Measurements from ENCODE around the gene NEK5.
"Not testable (repeated sequence)": the region's sequence is repeated elsewhere in the genome, so short reads cannot be mapped to it uniquely, and the experiment has no call there.

NEK5 gene

DNA sequence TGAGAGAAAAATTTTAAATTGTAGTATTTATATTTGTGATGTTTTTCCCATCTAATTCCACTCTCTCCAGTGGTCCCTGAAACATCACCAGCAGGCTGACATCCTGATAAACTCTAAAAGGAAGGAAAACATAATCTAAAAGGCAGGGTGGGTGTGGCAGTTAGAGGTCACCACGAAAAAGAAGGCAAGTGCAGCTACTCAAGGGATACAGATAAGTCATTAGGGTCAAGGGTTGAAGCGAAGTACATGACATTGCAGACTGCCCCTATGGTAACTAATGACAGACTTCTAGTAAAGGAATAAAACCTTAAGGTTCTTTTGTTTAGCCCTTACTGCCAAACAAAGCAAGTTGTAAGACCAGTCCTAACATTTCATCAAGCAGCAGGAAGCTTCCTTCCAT, 36.5 kb upstream of the NEK5 start:
- H3K4me3 ChIP-seq (ENCODE audit: control insufficient read depth, low read depth, low read length): no peak overlapping the region
- TF ChIP-seq, protein P1, sequence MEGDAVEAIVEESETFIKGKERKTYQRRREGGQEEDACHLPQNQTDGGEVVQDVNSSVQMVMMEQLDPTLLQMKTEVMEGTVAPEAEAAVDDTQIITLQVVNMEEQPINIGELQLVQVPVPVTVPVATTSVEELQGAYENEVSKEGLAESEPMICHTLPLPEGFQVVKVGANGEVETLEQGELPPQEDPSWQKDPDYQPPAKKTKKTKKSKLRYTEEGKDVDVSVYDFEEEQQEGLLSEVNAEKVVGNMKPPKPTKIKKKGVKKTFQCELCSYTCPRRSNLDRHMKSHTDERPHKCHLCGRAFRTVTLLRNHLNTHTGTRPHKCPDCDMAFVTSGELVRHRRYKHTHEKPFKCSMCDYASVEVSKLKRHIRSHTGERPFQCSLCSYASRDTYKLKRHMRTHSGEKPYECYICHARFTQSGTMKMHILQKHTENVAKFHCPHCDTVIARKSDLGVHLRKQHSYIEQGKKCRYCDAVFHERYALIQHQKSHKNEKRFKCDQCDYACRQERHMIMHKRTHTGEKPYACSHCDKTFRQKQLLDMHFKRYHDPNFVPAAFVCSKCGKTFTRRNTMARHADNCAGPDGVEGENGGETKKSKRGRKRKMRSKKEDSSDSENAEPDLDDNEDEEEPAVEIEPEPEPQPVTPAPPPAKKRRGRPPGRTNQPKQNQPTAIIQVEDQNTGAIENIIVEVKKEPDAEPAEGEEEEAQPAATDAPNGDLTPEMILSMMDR (IDR thresholded peaks at IDR 0.05; ENCODE audit: control insufficient read depth, insufficient read depth, low read depth, low read length, missing control alignments): no peak
- DNase-seq (ENCODE audit: low read depth): no peak

DNA sequence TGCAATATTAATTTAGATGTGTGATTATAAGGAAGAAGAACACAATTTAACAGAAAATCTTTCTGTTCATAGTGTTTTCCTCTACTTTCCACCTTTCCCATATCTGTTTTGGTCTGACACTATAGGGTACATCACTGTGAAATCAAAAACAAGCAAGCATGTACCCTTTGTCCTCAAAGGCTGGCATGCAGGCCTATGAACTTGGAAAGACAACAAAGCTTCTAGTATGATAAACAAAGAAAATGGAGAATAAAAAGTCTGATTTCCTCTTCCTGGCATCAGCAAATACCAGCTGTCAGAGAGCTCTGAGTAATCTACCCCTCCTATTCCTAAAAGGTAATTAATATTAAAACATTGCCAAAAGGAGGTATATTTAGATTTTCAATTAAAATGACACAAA, 36.1 kb upstream of the NEK5 start:
- no peak for DNase-seq (ENCODE audit: low read depth)
- TF ChIP-seq, protein P1 (IDR thresholded peaks at IDR 0.05; ENCODE audit: control insufficient read depth, insufficient read depth, low read depth, low read length, missing control alignments): no peak
- no peak overlapping the region for H3K4me3 ChIP-seq (ENCODE audit: control insufficient read depth, low read depth, low read length)

DNA sequence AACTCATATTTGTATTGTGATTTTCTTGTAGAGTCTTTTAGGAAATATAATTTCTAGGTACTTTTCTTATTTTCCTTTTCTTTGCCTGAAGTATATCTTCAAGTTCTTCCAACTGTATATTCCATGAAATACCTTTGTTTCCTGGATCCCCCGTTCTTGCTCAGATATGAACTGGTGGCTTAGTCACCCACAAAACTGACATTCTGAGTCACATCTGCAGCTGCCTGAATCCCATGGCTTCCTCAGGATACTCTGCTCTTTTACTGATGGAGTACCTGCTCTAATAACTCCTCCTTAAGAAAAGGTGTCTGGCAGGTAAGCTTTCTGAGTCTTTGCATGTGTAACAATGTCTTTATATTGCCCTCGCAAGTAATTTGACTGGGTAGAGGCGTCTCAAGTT, 35.0 kb upstream of the NEK5 start:
- not testable (repeated sequence) for DNase-seq (ENCODE audit: low read depth)

DNA sequence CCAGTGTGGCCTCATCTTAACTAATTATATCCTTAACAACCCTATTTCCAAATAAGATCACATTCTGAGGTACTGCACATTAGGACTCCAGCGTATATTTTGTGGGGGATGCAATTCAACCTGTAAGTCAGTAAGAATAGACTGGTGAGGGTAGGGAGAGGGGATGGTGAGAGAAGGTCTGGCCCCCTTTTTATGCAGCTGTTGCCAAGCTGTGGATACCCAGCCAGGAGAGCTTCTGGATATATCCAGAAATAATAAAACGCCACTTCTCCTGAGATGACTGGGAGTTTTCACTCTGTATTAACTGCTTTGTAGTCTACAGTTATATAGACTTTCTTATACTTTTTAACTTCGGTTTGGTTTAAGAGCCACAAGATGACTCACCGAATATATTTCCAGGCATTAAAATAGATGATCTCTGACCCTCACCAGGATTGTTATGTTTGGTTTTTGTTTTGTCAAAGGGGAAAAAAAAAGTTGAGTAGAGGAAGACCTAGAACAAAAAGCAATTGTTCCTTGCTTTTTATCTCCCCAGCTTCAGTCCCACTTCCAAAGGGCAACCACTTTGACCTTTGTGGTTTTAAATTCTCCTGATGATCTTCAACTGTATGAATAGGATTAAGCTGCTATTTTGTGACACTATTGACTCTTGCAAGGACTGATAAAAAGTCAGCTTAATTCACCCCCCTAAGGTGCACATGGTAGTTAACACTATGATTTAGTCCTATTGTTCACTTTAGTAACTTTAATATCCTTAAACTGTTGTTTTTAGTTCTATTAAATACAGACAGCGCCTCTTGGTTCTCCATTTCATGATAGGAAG, 33.6 kb upstream of the NEK5 start:
- no peak for DNase-seq (ENCODE audit: low read depth)
- TF ChIP-seq, protein P1 (IDR thresholded peaks at IDR 0.05; ENCODE audit: control insufficient read depth, insufficient read depth, low read depth, low read length, missing control alignments): no peak
- H3K4me3 ChIP-seq (ENCODE audit: control insufficient read depth, low read depth, low read length): no peak overlapping the region

More for the DNA sequence above, 35.0 kb upstream of the NEK5 start:
- not testable (repeated sequence) for H3K4me3 ChIP-seq (ENCODE audit: control insufficient read depth, low read depth, low read length)

DNA sequence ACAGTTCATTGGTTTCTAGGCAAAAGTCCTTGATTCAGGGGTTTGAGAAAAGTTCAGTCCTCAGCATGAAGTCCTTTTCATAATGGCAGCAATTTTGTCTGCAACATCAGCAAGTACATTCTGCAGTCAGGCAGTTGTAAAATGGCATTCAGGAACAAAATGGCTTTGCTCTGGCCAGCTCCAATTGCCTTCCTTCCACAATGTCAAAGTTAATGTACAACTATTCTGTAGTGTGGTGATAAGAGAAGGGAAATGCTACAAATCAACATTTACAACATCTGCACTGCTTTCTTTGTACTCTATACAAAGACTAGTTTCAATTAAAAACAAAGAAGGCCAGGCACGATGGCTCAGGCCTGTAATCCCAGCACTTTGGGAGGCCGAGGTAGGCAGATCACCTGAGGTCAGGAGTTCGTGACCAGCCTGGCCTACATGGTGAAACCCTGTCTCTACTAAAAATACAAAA, 32.3 kb upstream of the NEK5 start:
- no peak overlapping the region for H3K4me3 ChIP-seq (ENCODE audit: control insufficient read depth, low read depth, low read length)
- DNase-seq (ENCODE audit: low read depth): no peak
- TF ChIP-seq, protein P1 (IDR thresholded peaks at IDR 0.05; ENCODE audit: control insufficient read depth, insufficient read depth, low read depth, low read length, missing control alignments): no peak

DNA sequence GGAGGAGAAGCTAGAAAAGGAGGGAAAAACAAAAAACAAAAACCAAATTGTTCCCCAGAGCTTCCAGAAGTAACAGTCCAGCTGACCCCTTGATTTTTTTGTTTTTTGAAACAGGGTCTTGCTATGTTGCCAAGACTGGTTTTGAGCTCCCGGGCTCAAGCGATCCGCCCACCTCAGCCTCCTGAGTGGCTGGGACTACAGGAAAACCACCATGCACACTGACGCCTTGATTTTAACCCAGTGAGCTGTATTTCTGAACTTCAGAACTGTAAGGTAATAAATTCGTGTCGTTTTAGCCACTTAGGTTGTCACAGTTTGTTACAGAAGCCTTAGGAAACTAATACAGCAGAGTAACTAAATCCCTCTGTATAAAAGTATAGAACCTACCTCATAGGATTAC, 31.6 kb upstream of the NEK5 start:
- DNase-seq (ENCODE audit: low read depth): no peak
- TF ChIP-seq, protein P1 (IDR thresholded peaks at IDR 0.05; ENCODE audit: control insufficient read depth, insufficient read depth, low read depth, low read length, missing control alignments): no peak
- H3K4me3 ChIP-seq (ENCODE audit: control insufficient read depth, low read depth, low read length): no peak overlapping the region

DNA sequence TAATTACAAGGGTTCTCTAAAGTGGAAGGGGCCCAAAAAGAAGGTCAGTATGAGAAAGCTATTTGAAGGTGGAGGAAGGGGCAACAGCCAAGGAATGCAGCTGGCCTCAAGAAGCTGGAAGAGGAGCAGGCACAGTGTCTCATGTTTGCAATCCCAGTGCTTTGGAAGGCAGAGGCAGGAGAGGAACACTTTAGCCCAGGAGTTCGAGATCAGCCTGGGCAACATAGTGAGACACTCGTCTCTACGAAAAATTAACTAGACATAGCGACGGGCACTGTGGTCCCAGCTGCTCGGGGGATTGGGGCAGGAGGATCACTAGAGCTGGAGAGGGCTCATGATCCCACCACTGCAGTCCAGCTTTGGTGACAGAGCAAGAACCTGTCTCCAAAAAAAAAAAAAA, 31.2 kb upstream of the NEK5 start:
- TF ChIP-seq, protein P1 (IDR thresholded peaks at IDR 0.05; ENCODE audit: control insufficient read depth, insufficient read depth, low read depth, low read length, missing control alignments): no peak
- DNase-seq (ENCODE audit: low read depth): no peak
- H3K4me3 ChIP-seq (ENCODE audit: control insufficient read depth, low read depth, low read length): no peak overlapping the region
